ENCODE measurements around the gene EPS8L3.
A peak's percentile ranks its signal among the peaks of the same experiment; 100 is the strongest.

EPS8L3 gene

DNA sequence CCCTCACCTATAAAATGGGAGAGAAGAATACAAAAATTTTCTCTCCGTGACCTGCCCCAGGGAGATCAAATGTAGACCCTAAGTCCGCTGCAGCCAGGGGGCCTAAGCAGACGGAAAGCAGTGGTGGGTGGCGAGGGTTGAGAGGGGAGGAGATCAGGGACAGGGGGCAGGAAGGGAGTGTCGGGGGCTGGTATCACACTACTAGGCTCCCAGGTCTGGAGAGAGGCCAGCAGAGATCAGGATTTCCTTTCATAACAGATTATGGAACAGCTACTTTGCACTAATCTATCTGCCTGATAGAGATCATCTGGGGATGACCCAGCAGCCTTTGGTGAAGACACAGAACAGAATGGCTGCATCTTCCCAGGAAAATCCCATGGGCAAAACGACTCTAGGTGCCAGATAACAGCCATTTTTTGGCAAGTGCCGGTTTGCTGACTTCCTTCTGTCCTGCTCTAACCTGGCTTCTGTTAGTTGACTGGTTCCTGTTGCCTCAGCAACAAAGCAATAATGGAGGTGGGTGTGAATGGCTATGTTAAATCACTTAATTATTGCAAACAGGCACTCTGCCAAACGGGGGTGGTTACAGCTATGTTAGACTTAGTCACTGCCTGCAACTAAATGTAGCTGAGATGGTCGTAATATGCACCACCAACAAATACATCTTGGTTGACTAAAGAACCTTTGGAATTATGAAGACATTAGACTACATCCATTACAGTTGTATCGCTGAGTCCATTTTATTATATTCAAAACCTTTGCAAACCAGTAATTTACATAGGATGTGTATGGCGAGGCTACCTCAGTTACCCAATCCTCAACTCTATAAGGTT, 30.0 kb upstream of the EPS8L3 start:
- H3K27ac ChIP-seq (ENCODE audit: insufficient read depth, low read length, poor library complexity, severe bottlenecking): peak overlapping the region; percentile 41
- no peaks in the 10 kb centered on the region for H3K9me3 ChIP-seq (ENCODE audit: control insufficient read depth, low read length)
- no peak overlapping the region for H3K4me3 ChIP-seq (ENCODE audit: insufficient read depth, low read depth, low read length, poor library complexity, severe bottlenecking)
- DNase-seq: peak in 1 of 3 donors; percentile 17
- H3K36me3 ChIP-seq (ENCODE audit: control insufficient read depth, insufficient read depth, low read length): no peaks in the 10 kb centered on the region
- H3K4me1 ChIP-seq (ENCODE audit: control insufficient read depth, insufficient read depth, low read length, poor library complexity, severe bottlenecking): peaks cover 66% of the 10 kb centered on the region
- no peaks in the 10 kb centered on the region for H3K27me3 ChIP-seq (replicated peaks; ENCODE audit: control insufficient read depth, insufficient read depth, low read length, poor library complexity, severe bottlenecking)

DNA sequence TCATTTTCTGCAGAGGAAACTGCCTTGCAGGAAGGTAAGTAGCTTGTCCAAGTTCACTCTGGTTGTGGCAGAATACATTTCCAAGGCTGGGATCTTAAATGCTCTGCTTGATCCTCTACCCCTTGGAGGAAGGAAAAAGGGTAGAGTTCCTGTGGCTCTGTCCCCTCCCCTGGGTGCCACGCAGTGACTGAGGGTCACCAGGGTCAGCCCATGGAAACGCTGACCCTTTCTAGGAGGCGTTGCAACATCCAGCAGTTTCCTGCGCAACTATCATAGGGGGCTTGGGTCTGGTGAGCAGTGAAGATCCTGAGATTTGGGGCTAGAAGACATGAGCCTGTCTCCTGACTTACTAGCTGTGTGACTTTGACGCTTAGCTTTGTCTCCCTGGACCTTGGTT, 29.4 kb upstream of the EPS8L3 start:
- Histone ChIP-seq H3K4me3 (ENCODE audit: insufficient read depth, low read depth, low read length, poor library complexity, severe bottlenecking) (no peak overlapping the region), H3K4me1 (ENCODE audit: control insufficient read depth, insufficient read depth, low read length, poor library complexity, severe bottlenecking) (peaks cover 71% of the 10 kb centered on the region), H3K36me3 (ENCODE audit: control insufficient read depth, insufficient read depth, low read length) (no peaks in the 10 kb centered on the region), H3K27ac (ENCODE audit: insufficient read depth, low read length, poor library complexity, severe bottlenecking) (peak overlapping the region; percentile 41), H3K9me3 (ENCODE audit: control insufficient read depth, low read length) (no peaks in the 10 kb centered on the region), H3K27me3 (replicated peaks; ENCODE audit: control insufficient read depth, insufficient read depth, low read length, poor library complexity, severe bottlenecking) (no peaks in the 10 kb centered on the region)
- no peak for DNase-seq

DNA sequence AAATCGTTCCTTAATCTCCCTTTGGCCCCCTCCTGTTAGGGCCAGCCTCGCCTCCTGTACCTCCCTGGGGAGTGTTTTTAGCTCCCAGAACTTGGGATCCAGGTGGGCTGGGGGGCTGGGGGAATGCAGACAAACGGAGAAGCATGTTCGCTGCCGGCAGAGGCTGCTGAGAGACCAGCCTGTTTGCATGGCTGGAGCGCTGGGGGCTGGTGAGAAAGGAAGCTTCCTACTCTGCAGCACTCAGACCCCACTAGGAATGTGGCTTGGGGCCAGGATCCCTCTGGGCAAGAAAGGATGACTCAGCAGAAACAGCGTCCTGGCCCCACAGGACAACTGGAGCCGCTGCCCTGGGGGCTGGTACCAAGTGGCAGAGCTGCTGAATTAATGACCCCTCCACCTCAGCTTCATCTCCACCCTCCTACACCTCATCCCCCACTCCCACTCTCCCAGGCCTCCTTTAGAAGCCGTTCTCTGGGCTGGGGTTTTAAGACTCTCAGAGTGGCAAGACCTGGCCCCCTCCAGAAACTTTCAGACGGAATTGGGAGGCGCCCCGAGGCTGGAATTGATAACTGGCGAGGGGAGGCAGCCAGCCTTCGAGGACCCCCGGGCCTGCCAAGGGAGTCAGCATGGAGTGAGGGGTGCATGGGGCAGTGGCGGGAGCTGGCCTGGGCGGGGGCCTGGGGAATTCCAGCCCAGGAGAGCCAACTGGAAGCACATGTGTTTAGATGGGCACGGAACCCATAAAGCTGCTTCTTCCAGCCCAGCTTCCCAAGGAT, 28.5 kb upstream of the EPS8L3 start:
- no peaks in the 10 kb centered on the region for H3K9me3 ChIP-seq (ENCODE audit: control insufficient read depth, low read length)
- H3K27me3 ChIP-seq (replicated peaks; ENCODE audit: control insufficient read depth, insufficient read depth, low read length, poor library complexity, severe bottlenecking): no peaks in the 10 kb centered on the region
- no peak overlapping the region for H3K4me3 ChIP-seq (ENCODE audit: insufficient read depth, low read depth, low read length, poor library complexity, severe bottlenecking)
- H3K4me1 ChIP-seq (ENCODE audit: control insufficient read depth, insufficient read depth, low read length, poor library complexity, severe bottlenecking): peaks cover 63% of the 10 kb centered on the region
- no peaks in the 10 kb centered on the region for H3K36me3 ChIP-seq (ENCODE audit: control insufficient read depth, insufficient read depth, low read length)
- no peak for DNase-seq
- H3K27ac ChIP-seq (ENCODE audit: insufficient read depth, low read length, poor library complexity, severe bottlenecking): peak overlapping the region; percentile 21

DNA sequence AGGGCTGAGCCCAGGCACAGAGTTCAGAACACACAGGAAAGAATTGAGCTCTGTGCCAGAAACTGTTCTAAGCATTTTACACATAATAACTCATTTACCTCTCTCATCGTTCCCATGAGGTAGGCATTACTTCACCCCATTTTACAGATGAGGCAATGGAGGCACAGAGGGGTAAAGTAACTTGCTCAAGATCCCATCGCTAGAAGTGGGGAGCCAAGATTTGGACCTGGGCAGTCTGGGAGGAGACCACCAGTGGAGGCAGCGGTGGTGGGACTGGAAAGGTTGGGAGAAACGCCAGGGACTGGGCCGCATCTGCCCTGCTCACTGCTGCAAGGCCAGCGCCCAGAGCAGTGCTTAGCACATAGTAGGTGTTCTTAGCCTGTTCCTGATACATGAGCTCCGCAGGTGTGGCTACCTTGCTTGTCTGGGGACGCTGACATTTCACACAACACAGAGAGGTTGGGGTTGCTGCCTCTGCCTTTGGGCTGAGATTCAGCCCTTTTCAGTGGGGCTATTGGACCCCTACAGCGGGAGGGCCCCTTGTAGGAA, 27.8 kb upstream of the EPS8L3 start:
- no peak for DNase-seq
- no peaks in the 10 kb centered on the region for H3K36me3 ChIP-seq (ENCODE audit: control insufficient read depth, insufficient read depth, low read length)
- peak overlapping the region; percentile 8 for H3K4me3 ChIP-seq (ENCODE audit: insufficient read depth, low read depth, low read length, poor library complexity, severe bottlenecking)
- H3K27ac ChIP-seq (ENCODE audit: insufficient read depth, low read length, poor library complexity, severe bottlenecking): peak overlapping the region; percentile 21
- no peaks in the 10 kb centered on the region for H3K9me3 ChIP-seq (ENCODE audit: control insufficient read depth, low read length)
- peaks cover 61% of the 10 kb centered on the region for H3K4me1 ChIP-seq (ENCODE audit: control insufficient read depth, insufficient read depth, low read length, poor library complexity, severe bottlenecking)
- no peaks in the 10 kb centered on the region for H3K27me3 ChIP-seq (replicated peaks; ENCODE audit: control insufficient read depth, insufficient read depth, low read length, poor library complexity, severe bottlenecking)

DNA sequence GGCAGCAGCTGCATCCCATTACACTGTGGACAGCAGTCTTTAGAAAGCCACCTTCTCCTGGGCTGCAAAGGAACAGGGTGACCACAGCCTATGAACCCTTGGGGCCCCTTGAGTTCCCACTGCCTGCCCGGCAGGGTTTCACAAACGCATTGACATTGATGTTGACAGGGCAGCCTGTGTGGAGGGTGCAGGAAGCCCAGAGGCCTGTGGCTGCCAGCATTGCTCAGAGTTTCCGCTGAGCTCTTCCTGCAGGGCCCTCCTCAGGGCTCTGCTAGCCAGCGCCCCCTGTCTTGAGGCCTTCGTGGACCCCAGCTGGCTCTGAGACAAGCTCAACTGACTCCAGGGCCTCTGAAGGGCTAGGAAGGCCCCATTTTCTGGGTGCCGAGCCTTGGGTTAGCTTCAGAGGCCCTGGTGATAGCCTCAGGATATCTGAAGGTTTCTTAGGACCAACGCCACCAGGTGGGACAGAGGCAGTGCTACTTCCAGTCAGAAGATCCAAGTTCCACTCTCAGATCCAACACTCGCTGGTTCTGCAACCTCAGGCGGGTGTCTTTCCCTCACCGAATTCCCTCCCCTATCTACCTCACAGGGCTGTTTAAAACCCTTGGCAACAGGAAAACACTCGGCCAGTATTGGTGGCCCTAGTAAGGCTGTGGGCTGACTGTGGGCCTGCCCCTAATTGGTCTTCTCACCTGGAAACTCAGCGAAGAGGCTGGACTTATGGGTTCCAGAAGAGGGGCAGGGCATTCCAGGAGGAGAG, 27.2 kb upstream of the EPS8L3 start:
- peak; percentile 47 to 62 (median 55) for DNase-seq
- Histone ChIP-seq H3K36me3 (ENCODE audit: control insufficient read depth, insufficient read depth, low read length) (no peaks in the 10 kb centered on the region), H3K27me3 (replicated peaks; ENCODE audit: control insufficient read depth, insufficient read depth, low read length, poor library complexity, severe bottlenecking) (no peaks in the 10 kb centered on the region), H3K9me3 (ENCODE audit: control insufficient read depth, low read length) (no peaks in the 10 kb centered on the region), H3K27ac (ENCODE audit: insufficient read depth, low read length, poor library complexity, severe bottlenecking) (peak overlapping the region; percentile 64), H3K4me3 (ENCODE audit: insufficient read depth, low read depth, low read length, poor library complexity, severe bottlenecking) (peak overlapping the region; percentile 8), H3K4me1 (ENCODE audit: control insufficient read depth, insufficient read depth, low read length, poor library complexity, severe bottlenecking) (peaks cover 65% of the 10 kb centered on the region)

DNA sequence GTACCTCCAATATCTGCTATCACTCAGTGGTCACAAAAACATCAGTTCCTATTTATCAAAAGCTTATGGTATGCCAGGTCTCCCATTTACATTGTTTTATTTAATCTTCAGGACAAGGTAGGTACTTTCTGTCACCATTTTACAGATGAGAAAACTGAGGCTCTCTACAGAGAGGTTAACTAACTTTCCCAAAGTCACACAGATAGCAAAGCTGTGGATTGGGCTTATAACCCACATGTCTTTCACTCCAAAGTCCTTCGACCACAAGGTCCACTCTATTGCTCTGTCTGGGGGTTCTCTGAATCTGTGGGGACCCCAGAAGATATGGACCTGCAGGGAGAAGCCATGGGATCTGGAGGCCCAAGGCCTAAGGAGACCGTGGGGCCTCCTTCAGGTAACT, 26.6 kb upstream of the EPS8L3 start:
- Histone ChIP-seq H3K27me3 (replicated peaks; ENCODE audit: control insufficient read depth, insufficient read depth, low read length, poor library complexity, severe bottlenecking) (no peaks in the 10 kb centered on the region), H3K4me1 (ENCODE audit: control insufficient read depth, insufficient read depth, low read length, poor library complexity, severe bottlenecking) (peaks cover 65% of the 10 kb centered on the region), H3K36me3 (ENCODE audit: control insufficient read depth, insufficient read depth, low read length) (no peaks in the 10 kb centered on the region), H3K27ac (ENCODE audit: insufficient read depth, low read length, poor library complexity, severe bottlenecking) (peak overlapping the region; percentile 64), H3K4me3 (ENCODE audit: insufficient read depth, low read depth, low read length, poor library complexity, severe bottlenecking) (peak overlapping the region; percentile 4), H3K9me3 (ENCODE audit: control insufficient read depth, low read length) (no peaks in the 10 kb centered on the region)
- no peak for DNase-seq

DNA sequence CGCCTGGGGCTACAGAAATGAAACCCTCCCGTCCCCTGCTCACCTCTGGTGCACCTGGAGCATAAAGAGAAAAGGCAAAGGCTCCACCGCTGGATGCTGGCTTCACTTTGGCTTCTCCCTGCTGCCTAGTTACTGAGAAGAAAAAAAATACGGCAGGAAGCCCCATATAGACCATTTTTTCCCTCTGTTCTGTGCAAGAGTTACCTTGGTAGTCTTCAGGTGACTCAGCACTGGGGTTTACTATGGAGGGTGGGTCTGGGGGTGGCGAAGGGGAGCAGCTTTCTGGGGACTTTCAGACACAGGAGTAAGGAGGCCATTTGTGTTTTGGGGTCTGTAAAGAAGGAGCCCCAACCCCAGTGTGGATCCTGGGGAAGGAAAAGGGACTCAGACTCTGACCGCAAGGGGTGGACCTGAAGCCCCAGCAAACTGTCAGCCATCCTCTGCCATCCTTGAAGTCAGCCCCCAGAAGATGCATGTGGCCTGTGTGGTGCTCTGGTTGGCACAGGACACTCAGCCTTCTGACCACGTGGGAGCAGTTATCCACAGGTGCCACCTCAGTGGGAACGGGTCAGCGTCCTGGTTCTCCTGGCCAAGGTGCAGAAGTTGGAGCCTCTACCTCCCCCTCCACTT, 25.9 kb upstream of the EPS8L3 start:
- Histone ChIP-seq H3K36me3 (ENCODE audit: control insufficient read depth, insufficient read depth, low read length) (no peaks in the 10 kb centered on the region), H3K9me3 (ENCODE audit: control insufficient read depth, low read length) (no peaks in the 10 kb centered on the region), H3K4me3 (ENCODE audit: insufficient read depth, low read depth, low read length, poor library complexity, severe bottlenecking) (no peak overlapping the region), H3K27me3 (replicated peaks; ENCODE audit: control insufficient read depth, insufficient read depth, low read length, poor library complexity, severe bottlenecking) (no peaks in the 10 kb centered on the region), H3K4me1 (ENCODE audit: control insufficient read depth, insufficient read depth, low read length, poor library complexity, severe bottlenecking) (peaks cover 61% of the 10 kb centered on the region), H3K27ac (ENCODE audit: insufficient read depth, low read length, poor library complexity, severe bottlenecking) (peak overlapping the region; percentile 64)
- DNase-seq: no peak

DNA sequence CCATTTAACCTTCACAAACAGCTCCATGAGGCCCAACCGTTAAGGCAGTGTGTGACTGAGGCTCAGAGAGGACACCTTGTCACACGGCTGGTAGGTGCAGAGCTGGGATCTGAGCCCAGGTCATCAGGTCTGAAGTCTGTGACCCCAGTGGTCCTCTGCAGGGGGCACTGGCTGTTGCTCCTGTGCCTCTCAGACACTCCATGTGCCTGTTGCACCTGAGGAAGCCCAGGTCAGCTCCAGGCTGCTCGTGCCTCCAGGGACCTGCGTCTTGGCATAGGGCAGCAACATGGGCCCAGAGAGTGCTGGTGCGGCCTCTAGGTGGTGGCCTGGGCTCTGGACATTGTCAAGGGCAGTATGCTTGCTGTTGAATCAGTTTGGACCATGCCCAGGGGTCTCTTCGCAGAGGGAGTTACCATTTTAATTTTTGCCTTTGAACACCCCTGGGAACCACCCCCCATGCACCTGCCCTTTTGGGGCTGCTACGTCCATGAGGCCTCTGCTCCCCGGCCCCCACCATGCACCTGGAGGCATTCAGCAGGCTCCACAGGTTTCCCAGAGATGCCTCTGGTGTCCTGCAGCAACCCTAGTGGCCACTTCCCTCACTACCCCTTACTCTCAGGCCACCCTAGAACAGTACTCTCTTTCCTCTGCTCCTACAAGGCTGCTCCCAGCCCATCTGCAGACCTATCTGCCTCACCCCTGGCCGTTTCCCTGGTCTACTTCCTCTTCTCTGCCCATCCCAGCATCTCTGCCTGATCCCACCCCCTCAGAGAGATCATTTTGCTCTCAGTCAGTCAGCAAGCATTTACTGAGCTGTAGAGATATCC, 25.2 kb upstream of the EPS8L3 start:
- Histone ChIP-seq H3K4me3 (ENCODE audit: insufficient read depth, low read depth, low read length, poor library complexity, severe bottlenecking) (no peak overlapping the region), H3K27ac (ENCODE audit: insufficient read depth, low read length, poor library complexity, severe bottlenecking) (no peak overlapping the region), H3K36me3 (ENCODE audit: control insufficient read depth, insufficient read depth, low read length) (no peaks in the 10 kb centered on the region), H3K27me3 (replicated peaks; ENCODE audit: control insufficient read depth, insufficient read depth, low read length, poor library complexity, severe bottlenecking) (no peaks in the 10 kb centered on the region), H3K9me3 (ENCODE audit: control insufficient read depth, low read length) (no peaks in the 10 kb centered on the region), H3K4me1 (ENCODE audit: control insufficient read depth, insufficient read depth, low read length, poor library complexity, severe bottlenecking) (peaks cover 56% of the 10 kb centered on the region)
- DNase-seq: no peak

All from effector memory CD4-positive, alpha-beta T cell (primary cell).